Stimulated activated CD8-positive, alpha-beta memory T cell treated with anti-CD3 and anti-CD28 coated beads, Interleukin-2, amount 100 ng/mL, for 48 hours (primary cell): ENCODE data around the gene ABTB2.

Experiments
- DNase-seq, 2 donors: peaks; one replicate each; pipeline ENCODE4 v3.0.0-alpha.2; 2020; ENCODE audit warnings: low read depth in 2 of 2

ABTB2 gene

DNA sequence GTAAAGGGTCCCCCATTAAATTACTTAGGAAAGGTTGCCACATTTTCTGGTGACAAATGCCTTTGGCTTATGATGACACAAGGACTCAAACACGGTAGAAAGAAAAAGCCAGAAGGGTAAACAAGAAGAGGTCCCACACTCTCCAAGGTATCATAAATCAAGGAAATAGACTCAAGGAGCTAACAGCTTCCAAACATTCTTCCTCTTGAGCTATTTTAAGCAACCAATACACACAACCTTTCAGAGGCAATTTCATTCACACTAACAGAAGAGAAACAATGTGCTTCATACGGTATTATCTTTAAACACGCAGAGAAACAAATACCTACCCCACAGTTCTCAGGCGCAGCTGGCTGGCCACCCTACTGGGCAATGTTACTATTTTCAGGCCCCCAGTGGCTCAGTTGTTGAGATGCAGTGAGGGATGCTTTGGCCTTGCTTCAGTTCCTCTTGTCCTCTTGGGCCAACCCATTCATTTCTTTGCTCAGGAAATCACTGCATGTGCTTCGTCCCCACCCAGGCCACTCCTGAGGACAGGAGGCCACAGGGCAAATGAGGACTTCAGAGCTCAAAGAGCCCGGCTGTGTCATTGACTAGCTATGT lies 15.8 kb downstream of the ABTB2 start:
- DNase-seq: no peak

DNA sequence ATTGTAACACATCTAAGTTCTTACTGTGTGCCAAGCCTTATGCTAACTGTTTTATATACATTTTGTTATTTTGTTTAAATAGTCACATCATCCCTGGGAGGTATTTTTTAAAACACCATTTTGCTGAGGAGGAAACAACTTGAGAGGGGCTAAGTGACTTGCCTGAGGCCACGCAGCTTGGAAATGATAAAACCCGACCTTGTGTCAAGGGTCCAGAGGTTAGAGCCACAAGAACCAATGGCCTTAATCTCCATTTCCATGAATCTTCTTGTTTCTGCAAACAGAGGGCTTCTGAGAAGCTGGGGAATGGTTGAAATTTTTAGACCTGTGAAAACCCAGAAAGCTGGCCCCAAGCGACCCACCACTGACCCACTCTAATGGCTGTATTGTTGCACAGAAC lies 16.7 kb downstream of the ABTB2 start:
- no peak for DNase-seq

DNA sequence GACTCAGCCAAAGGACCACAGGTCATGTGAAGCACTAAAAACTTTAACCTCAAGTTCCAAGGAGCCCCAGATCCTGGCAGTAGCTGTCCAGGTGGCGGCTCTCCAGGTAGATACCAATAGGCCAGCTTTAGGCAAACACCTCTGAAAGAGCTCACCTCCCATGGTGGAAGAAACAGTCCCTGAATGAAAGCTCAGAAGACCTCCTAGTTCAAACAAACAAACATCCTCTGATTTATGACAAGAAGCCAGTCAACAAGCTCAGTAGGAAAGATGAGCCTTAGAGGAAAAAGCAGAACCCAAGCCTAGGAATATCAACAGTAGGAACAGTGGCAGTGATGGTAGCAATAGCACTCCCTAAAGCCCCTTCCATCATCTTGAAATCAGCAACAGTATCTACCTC lies 17.2 kb downstream of the ABTB2 start:
- DNase-seq: no peak

DNA sequence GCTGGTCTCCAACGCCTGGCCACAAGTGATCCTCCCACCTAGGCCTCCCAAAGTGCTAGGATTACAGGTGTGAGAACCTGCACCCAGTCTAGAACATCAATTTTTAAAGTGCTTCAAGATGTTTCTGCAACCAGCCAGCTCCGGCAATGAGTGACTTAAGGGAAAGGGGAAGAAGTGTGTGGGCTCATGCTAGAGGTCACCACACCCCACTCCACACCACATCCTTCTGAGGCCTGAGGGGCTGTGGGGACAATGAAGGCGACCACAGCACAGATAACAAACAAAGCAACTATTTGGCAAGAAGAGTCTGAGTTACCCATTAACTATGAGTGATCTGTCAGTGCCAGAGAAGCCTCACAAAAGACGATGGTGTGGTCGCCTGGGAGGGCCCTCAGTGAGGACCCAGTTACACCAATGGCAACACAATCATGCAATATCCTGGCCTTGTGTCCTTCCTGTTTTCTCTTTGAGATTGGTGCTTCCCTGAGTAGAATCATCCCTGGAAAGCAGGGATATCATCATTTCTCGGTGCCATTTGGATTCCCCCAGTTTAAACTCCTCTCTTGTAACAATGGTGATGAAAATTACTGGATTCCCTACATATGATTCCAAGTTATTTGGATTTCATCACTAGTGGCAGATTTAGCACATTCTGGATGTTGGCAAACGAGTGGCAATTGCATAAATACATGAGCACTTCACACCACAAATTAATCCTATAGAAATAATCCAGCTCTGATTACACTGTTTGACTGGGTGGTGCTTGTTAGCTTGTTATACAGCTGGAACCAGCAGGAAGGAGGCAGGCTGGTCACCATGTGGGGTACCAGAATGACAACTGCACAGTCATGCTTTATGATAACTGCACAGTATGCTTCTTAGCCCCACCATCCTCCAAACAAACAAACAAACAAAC lies 18.4 kb downstream of the ABTB2 start:
- no peak for DNase-seq

DNA sequence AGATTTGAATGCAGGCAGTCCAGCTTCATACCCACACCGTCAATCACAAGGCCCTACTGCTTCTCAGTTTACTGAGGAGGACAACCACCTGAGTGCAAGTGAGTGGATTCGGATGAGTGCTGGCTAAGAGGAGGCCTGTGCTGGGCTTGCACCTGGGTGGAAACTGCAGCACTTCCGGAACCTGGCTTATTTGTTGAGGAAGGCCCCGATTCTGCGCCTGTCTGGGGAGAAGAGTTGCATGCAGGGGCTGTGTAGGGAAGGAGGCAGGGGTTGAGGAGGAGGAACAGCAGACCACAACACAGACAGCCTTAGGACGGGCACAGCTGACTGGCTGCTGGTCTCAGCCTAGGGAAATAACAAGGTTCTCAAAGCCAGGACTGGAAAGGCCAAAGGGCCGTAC lies 20.8 kb downstream of the ABTB2 start:
- no peak for DNase-seq

DNA sequence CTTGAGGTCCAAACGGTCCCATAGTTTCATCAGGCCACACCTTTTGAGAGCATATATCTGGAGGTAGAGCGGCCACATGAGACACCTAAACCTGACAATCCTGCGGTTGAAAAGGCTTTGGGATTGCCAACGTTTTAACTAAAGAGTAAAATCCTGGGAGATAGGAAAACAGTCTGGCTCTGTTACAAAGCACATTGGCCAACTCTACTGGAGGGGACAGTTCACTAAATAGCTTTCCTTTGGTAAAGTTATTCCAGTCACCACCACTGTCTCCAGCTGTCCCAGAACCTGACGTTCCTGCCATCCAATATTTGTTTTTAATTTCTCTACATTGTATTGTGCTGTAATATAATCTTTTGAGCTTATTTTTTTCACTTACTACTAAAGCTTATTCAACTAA lies 22.0 kb downstream of the ABTB2 start:
- DNase-seq: no peak

DNA sequence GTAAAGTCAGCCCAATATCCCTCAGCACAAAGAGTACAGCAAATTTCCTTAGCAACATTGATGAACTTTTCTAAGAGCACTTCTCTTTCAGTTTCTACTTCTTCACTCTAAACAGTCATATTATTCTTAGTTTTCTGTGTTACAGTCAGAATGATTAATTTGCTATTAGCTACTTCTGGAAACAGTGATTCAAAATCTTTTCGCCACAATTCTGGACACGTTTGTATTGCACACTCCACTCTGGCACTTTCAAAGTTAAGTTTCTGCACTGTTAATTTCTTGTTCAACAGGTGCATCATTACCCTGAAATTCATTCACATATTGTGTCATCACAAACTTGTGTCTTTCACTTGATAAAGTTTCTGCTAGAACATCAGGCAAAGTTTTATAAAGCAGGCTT lies 22.5 kb downstream of the ABTB2 start:
- DNase-seq: no peak

DNA sequence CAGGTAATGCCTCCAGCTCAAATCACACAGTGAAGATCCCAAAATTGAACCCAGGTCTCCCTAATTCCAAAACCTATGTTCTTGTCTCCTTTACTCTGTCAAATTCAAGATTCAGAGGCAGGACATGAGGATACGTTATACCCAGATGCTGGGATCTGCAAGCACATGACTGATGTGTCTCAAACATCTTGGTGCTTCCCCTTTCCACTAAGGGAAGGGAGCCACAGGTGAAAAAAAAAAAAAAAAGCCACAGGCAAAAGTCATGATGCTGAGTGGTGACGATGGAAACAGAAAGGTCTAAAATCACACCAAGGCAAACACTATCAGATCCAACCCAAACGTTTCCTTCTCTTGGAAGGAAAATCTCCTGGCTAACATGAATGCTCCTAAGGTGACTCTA lies 24.0 kb downstream of the ABTB2 start:
- DNase-seq: no peak

DNA sequence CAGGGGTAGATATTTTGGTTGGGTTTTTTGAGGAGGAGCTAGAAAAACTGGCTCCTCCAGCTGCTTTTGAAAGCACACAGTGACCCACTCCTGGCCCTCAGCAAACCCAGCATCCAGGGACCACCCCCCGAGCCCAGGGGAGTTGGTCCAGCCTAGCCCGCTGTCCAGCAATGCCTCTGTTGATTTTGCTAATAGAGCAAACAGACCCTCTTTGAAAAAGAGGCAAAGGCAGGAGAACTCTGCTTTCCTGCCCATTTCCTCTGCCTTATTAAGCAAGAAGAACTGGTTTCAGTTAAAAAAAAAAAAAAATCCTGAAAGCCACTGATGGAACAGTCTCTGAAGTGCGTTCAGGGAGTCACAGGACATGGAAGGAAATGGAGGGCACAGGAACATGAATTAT lies 25.3 kb downstream of the ABTB2 start:
- no peak for DNase-seq

DNA sequence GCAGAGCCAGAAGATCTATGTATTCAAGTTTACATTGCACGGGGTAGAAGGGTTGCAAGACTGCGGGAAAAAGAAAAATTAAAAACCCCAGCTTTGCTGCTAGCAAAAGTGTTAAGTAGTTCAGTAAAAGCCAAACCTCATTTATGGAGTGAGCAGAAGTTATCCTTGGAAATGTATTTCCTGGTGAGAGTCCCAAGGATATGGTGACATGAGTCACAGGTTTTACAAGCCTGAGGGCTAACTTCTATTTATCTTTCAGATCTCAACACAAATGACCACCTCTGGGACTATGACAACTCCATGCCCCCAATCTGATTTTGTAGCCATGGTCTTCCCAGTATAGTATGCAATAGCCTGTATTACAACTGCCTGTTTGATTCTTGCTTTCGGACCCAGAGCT lies 26.1 kb downstream of the ABTB2 start:
- no peak for DNase-seq

DNA sequence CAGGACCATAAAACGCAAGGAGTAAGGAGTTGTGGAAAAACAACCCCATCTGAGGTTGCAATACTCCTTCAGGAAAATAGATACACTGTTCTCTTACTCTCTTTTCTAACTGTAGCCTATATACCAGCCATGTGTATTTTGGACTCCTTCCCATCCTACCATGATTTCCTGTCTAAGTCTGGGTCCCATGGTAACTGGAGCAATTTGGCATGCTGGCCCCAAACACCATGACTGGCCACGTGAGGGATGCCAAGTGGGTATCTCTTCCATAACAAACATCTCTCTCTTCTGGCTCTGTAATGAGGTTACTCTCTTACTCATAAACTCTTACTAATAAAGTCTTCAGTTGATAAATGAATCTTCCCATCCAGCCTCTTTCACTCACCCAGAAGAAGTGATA lies 26.5 kb downstream of the ABTB2 start:
- DNase-seq: no peak

DNA sequence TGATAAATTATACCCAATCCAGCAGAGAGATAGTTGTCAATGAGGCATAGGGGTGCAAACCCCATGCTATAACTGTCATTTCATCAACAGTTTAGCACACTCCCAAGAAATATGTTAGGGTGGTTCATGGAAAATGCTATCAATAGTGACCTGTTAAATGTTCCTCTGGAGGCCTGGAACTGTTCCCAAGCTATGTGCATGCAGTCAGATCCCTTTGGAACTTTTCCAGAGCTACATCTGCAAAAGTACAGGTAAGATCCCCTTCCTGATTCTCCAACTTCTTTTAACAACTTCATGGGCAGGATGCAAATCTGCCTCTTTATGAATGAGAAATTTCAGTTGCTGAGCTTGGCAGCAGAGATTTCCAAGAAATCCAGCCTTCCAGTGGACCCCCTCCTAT lies 27.2 kb downstream of the ABTB2 start:
- DNase-seq: no peak

DNA sequence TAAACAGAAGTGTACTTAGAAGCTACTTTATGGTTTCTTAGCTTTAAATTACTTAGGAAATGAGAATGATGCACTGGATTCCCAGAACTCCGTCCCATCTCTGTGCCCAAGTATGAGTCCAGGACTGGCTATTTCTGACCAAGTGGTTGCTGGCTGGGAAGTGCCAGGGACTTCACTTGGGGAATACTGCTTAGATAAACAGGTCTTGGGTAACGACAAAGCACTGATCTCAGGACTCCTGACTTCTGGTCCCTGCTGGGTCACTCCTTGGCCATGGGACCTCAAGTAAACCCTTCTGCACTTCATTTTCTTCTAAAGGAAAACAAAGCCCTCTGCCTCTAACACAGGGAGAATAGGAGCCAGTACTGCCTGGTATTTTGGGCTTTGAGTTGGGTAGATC lies 27.9 kb downstream of the ABTB2 start:
- DNase-seq: no peak

DNA sequence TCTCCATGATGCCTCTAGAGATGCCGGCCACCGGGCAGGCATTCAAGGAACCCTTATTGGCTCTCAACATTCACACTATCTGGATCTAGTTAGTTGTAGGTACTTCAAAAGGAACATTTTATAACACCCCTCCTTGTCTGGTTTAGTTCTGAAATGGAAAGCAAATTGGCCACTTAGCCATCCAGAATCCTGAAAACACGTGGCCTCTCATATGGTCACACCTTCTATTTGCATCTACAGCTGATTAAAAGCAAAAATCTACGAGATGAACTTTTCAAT lies 29.2 kb downstream of the ABTB2 start:
- no peak for DNase-seq

DNA sequence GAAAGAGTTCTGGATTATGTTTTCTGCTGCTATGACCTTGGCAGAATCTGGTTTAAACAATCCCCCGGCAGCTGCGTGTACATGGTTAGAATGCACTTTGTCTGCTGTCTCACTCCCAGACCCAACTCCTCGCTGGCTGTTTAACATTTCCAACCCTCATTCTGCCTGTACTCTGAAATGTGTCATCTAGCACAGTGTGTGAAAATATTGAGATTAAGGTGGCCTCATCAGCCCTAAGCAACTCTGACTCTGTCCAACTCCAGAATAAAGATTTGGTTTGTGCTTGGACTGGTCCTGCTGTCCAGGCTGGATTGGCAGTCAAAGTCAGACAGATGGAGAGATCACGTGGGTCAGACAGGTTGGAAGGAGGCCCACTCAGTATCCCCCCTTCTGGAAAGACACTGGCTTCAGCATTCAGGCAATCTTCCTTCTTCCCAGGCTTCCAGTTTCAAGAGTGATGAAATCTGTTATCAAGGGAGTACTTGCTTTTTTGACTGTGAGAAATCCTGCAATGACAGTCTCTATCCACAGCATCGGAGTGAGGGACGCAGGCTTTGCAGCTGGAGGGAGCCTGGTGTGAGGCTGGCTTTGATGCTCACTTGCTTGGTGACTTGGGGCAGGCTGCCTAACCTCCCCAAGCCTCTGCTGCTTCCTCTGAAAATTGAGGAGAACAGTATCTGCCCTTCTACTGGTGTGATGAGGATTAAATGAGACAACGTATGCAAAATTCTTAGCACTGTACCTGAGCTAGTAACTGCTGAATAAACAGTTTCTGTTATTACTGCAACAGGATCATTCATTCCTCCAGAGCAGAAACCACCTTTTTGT lies 29.8 kb downstream of the ABTB2 start:
- no peak for DNase-seq

DNA sequence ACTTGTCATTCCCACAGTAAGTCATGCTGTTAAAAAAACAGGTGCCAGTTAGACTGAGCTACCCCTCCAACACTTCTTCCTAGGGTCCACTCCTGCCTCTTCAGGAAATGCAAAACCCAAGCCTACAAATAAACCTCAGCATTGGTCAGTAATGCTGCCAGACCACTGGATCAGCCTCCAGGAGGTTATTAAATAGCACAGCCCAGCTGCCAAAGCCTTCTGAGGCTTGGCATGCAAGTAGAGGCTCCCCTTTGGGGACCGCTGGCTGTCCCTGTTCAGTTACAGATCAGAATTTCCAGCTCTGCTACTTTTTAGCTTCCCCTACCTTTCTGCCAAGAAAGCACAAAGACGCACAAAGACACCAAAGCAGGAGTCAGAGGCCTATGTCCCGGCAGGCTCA lies 33.3 kb downstream of the ABTB2 start:
- no peak for DNase-seq

DNA sequence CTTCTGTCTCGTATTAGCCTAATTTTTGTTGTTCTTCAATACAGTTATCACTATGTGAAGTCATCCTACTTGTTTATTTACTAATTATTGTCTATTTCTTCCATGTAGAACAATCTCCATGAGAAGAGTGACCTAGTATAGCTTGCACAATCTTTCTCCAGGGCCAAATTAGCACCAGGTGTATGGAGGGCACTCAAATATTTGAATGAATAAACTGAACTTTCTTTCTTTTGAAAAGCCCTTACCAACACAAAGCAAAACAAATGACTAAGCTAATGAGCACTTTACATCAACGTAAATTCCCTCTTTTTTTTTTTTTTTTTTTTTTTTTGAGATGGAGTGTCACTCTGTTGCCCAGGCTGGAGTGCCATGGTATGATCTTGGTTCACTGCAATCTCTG lies 34.2 kb downstream of the ABTB2 start:
- no peak for DNase-seq

DNA sequence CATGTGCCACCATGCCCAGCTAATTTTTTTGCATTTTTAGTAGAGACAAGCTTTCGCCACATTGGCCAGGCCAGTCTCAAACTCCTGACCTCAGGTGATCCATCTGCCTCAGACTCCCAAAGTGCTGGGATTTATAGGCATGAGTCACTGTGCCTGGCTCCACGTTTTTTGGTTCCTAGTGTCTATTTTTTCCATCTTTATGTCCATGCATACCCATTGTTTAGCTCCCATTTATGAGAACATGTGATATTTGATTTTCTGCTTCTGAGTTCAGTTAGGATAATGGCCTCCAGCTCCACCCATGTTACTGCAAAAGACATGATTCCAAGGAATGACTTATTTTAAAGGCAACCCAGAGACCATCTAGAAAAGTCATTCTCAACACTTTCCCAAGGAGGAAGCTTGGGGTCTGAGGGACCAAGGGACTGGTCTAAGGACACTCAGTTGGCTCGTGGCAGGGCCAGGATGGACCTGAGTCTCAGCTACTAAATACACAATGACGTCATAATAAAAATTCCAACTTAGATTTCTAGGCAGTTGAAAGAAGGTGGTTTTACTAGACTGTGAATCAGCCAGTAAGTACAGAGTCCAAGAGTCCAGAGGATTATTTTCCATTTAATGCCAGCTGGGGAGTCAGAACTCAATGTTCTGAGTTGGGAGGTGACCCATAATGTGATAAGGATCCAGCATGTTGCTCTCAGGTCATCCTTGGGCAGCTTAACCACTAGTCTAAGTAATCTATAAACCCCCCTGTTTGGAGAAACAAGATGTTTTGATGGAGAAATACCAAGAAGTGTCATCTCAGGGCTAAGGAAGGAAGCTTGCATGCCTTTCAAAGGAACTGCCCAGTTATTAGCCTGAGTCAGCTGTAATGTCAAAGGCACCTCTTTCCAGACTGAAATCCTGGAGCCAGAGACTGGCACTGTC lies 39.4 kb downstream of the ABTB2 start:
- DNase-seq: no peak

DNA sequence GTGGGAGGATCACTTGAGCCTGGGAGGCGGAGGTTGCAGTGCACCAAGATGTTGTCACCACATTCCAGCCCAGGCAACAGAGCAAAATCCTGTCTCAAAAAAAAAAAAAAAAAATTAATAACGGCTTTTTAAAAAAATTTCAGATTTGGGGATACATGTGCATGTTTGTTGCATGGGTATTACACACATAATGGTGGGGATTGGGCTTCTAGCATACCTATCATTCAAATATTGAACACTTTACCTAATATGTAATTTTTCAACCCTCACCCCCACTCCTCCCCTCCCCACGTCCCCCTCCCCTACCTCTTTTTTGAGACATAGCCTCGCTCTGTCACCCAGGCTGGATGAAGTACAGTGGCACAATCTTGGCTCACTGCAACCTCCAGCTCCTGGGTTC lies 40.1 kb downstream of the ABTB2 start:
- no peak for DNase-seq

DNA sequence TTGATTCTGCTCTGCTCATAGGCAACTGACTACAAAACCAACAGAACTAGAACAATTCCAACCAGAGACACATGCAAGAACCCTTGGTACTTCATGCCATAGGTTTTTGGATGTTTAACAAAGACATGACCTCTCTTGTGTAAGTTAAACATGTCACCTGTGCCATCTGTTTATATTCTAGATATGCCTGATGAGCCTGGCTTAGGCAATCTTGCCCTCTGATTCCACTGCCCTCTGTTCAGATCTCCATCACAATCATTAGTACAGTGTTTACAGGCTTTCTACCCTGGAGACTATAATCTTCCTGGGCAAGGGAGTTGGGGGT lies 40.8 kb downstream of the ABTB2 start:
- DNase-seq: no peak

DNA sequence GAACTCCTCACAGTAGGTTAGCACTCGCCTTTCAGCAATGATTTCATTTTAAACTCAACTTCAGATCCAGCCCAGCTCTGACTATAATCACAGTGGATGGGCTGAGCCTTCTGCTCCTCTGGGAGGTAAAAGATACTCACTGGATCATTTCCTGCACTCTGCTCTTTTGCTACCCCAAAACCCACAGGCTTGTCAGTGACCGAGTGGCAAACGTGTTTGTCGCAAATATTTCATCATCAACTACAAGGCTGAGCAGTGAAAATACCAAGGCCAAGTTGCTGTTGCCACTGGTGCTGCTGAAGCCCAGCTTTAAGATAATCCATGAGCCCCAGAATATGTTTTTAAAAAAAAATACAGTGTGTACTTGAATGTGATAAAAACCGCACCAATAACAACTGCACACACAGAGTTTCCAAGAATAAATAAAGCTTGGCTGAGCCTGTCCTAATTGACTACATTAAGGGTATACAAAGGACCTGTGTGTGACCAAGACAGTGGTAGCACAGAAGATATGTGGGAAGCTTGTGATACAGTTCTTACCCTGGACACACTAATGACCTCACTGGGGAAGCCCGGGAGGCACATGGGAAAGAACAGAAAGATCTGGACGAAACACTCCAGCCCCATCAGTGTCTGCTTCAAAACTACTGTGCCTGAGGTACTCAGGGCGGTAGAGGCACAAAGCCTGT lies 41.3 kb downstream of the ABTB2 start:
- DNase-seq: no peak
